DOHH2 (cell line): ENCODE measurements around the gene RCOR2.

ENCODE experiments used
- CTCF ChIP-seq: fragments of 200-600 bp; sonication (generic); IDR thresholded peaks from one replicate; pipeline ENCODE4 v1.5.1; 2014; ENCODE audit warnings: antibody characterized with exemption, mild to moderate bottlenecking, low read depth, low read length; ENCODE audit not compliant: poor library complexity, severe bottlenecking
- EZH2phosphoT487 ChIP-seq: fragments of 200-600 bp; sonication (generic); IDR thresholded peaks from 2 replicates; pipeline ENCODE4 v1.6.1; 2017; ENCODE audit warnings: borderline replicate concordance, mild to moderate bottlenecking, antibody characterized with exemption, low read length, moderate library complexity, mixed read lengths

- TF ChIP-seq CTCF (no peak), EZH2phosphoT487 (no peak)
These were observed 11.8 kb downstream of the RCOR2 start for GRCh38 chr11:63905179-63905578.
